ENCODE data around the gene SH3GL3. TPM values are rescaled to one million over a fixed set of nuclear protein-coding genes. Genes with fewer than 3 reads are reported as not detected.

Gene SH3GL3
- total and polyA plus RNA-seq, 2 of the 8 experiments (the other 6 are each of a cell fraction or from before 2014, with no cell fraction given): 14.1 to 19.1 TPM

- TF ChIP-seq CHD7 (IDR thresholded peaks at IDR 0.05; ENCODE audit: insufficient replicate concordance, low read length) (no peak), SP4 (IDR thresholded peaks at IDR 0.05; ENCODE audit: low read length) (no peak), EGR1 (IDR thresholded peaks at IDR 0.05; ENCODE audit: borderline replicate concordance, low read depth, low read length) (no peak), ATF3 (IDR thresholded peaks at IDR 0.05; ENCODE audit: insufficient read depth, low read depth, low read length) (no peak), SP2 (IDR thresholded peaks at IDR 0.05; ENCODE audit: low read length) (no peak), EP300 (IDR thresholded peaks at IDR 0.05; ENCODE audit: borderline replicate concordance in 1 of 2, low read depth in 2 of 2, low read length in 2 of 2) (no peak), RFX5 (IDR thresholded peaks at IDR 0.05; ENCODE audit: borderline replicate concordance, low read depth, low read length) (no peak), FOSL1 (IDR thresholded peaks at IDR 0.05; ENCODE audit: insufficient read depth, low read depth, low read length) (no peak), ASH2L (IDR thresholded peaks at IDR 0.05; ENCODE audit: low read length) (no peak), ZNF274 (IDR thresholded peaks at IDR 0.05; ENCODE audit: borderline replicate concordance, extremely low read depth, low read length) (no peak), GTF2F1 (IDR thresholded peaks at IDR 0.05; ENCODE audit: borderline replicate concordance, low read depth, low read length) (no peak), TCF12 (IDR thresholded peaks at IDR 0.05; ENCODE audit: low read depth, low read length) (no peak)
These were observed 109.6 kb downstream of the SH3GL3 start (continued) for GRCh38 chr15:83556754-83557153.

All from H1 (cell line).